GM19463 (cell line): ENCODE results near the gene ADAM11.
"Not testable (repeated sequence)": the region's sequence is repeated elsewhere in the genome, so short reads cannot be mapped to it uniquely, and the experiment has no call there.

Experiments
- ATAC-seq: cut with Tn5 transposase; IDR thresholded peaks from one replicate; pipeline ENCODE4 v1.9.1; 2021; ENCODE audit warnings: mild to moderate bottlenecking, moderate library complexity; ENCODE audit not compliant: unreplicated experiment

The ADAM11 gene

GRCh38 chr17:44794851-44795413 lies 36.1 kb downstream of the ADAM11 start:
- no peak for ATAC-seq

GRCh38 chr17:44795421-44795820 lies 36.6 kb downstream of the ADAM11 start:
- no peak for ATAC-seq

GRCh38 chr17:44795928-44796327 lies 37.1 kb downstream of the ADAM11 start:
- ATAC-seq = no peak

- no peak for ATAC-seq
Measured at GRCh38 chr17:44796731-44797130, 37.9 kb downstream of the ADAM11 start.

- no peak for ATAC-seq
Measured at GRCh38 chr17:44797802-44798201, 39.0 kb downstream of the ADAM11 start.

GRCh38 chr17:44798356-44798755 lies 39.6 kb downstream of the ADAM11 start:
- ATAC-seq = no peak

- ATAC-seq = no peak
Measured at GRCh38 chr17:44801880-44802279, 43.1 kb downstream of the ADAM11 start.

- ATAC-seq = no peak
Measured at GRCh38 chr17:44804302-44805089, 45.7 kb downstream of the ADAM11 start.

- ATAC-seq = no peak
Measured at GRCh38 chr17:44807093-44807816, 48.5 kb downstream of the ADAM11 start.

GRCh38 chr17:44807817-44808155 lies 49.0 kb downstream of the ADAM11 start:
- no peak for ATAC-seq

GRCh38 chr17:44808156-44808555 lies 49.4 kb downstream of the ADAM11 start:
- ATAC-seq = no peak

- ATAC-seq = not testable (repeated sequence)
Measured at GRCh38 chr17:44808656-44809388, 50.0 kb downstream of the ADAM11 start.

GRCh38 chr17:44812263-44812662 lies 53.5 kb downstream of the ADAM11 start:
- ATAC-seq = no peak

GRCh38 chr17:44818508-44818907 lies 59.7 kb downstream of the ADAM11 start:
- not testable (repeated sequence) for ATAC-seq

- no peak for ATAC-seq
Measured at GRCh38 chr17:44820631-44821212, 61.9 kb downstream of the ADAM11 start.

GRCh38 chr17:44825236-44825635 lies 66.4 kb downstream of the ADAM11 start:
- not testable (repeated sequence) for ATAC-seq

- no peak for ATAC-seq
Measured at GRCh38 chr17:44826123-44826790, 67.5 kb downstream of the ADAM11 start.

GRCh38 chr17:44827863-44828262 lies 69.1 kb downstream of the ADAM11 start:
- no peak for ATAC-seq

GRCh38 chr17:44828919-44829522 lies 70.2 kb downstream of the ADAM11 start:
- ATAC-seq = no peak
